Left kidney (tissue), 2 donors: ENCODE results near the gene GALK2. TPM values are rescaled to one million over a fixed set of nuclear protein-coding genes. Genes with fewer than 3 reads are reported as not detected.
"Not testable (repeated sequence)": the region's sequence is repeated elsewhere in the genome, so short reads cannot be mapped to it uniquely, and the experiment has no call there.

Experiments used
- DNase-seq: peaks from one replicate; pipeline ENCODE4 v3.0.0-alpha.2; 2013
- polyA plus RNA-seq: library from polyadenylated mRNA; unstranded; fragments of 120-200 nt; gene quantifications from one replicate; pipeline ENCODE4 v1.2.1, GENCODE V29; 2013; ENCODE audit not compliant: insufficient read length

Gene GALK2
- polyA plus RNA-seq, 1 donor, result 31.5 TPM

DNA sequence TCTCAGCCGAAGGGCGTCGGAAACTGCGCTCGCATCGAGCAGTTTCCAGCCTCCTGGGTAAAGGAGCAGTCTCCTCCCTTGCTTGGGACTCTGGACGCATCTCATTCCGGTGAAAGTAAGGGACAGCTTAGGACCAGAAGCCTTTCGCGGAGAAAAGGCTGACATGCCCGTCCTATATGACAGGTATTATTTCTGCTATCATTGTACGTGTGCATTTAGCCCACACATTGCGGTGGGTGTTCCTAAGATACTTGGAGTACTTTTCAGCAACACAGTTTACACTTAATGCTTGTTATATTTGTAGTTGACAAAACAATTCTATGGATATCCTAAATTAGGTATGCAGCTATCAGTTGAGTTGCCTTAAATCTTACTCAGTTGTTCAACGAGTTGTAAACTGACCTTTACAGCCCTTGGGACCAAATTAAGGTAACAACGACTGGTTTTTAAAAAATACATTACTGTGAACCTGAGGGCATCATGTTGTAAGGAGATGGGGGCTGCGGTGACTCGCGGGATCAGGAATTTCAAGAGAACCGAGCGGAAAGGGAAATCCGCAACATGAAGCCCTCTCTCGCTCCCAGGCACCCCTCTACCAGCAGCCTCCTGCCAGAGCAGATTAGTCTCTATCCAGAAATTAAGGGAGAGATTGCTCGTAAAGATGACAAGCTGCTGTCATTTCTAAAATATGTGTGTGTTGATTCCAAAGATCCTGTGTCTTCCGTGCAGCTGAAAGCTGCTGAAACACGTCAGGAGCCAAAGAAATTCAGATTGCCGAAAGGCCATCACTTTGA is 14.0 kb upstream of the GALK2 start:
- DNase-seq, result no peak

DNA sequence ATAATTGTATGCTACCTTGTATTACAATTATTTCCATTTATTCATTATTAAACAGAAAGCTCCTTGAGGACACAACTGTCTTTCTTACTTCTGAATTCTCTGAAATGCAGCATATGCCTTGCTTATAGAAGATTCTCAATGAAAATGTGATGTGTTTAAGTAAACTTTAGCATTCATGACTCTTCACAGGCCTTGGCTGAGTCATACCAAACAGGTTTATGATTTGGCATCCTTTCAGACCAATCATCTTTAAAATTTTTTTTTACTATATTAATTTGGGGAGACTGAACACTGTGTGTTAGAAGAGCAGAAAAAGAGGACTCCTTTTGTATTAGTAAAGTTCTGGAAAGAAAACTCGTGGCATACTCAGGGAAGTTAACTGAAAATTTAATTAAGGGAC is 6.4 kb upstream of the GALK2 start:
- DNase-seq, result no peak

DNA sequence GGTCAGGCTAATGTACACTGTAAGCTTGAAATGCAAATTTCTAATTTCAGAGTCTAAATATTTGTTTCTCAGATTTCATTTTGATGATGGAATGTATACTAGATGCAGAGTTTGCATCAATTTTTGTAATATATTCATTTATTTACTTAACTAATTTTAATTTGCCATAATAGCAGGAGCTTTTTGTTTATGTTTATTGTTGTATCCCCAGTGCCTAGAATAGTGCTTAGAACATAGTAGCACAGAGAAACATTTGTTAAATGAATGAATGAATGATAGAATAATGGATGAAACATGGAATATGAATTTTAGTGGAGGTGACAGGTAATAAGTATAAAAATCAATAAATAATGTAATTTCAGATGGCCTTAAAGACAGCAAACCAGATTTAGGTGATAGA is 5.2 kb upstream of the GALK2 start:
- no peak for DNase-seq

DNA sequence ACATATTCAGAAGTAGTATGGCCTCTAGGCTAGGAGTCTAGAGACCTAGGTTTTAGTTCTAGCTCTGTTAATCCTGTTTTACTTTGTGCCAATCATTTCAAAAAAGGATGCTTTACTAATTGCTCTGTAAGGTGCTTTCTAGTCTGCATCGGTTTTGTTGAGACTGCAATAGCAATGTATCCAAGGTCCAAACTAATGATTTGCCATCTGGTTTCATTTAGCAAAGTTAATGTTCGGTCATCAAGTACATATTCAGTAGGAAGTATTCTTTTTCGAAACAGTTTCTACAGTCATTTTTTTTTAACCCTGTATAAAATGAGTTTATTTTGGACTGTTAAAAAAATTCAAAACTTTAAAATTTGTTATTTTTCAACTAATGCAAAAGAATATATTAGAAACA is 2.0 kb upstream of the GALK2 start:
- DNase-seq, result no peak

DNA sequence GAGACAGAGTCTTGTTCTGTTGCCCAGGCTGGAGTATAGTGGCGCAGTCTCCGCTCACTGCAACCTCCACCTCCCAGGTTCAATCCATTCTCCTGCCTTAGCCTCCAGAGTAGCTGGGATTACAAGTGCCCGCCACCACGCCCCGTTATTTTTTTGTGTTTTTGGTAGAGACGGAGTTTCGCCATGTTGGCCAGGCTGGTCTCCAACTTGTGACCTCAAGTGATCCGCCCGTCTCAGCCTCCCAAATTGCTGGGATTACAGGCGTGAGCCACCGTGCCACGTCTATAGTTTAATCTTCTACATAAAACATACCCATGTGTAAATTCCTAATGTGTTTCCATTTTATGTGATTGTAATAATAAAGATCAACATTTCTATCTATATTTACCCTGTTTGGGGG is 1.7 kb downstream of the GALK2 start:
- no peak for DNase-seq

DNA sequence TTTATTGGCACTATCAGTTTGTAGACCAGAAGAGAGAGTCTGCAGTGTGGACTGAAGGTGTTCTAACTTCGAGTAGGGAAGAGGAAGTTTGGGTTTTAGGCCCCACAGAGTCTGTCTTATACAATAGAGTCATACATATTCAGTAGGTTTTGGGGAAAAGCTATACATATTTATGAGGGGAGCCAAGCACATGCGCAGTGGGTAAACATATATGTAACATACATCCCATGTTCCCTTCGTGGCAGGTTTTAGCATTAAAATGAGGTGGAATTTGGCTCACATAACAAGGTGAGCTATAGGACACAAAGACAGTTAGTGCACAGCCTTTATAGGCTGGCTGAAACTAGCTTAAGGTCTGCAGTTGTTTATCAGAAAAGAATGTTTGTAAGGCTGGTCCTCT is 4.9 kb downstream of the GALK2 start:
- no peak for DNase-seq

DNA sequence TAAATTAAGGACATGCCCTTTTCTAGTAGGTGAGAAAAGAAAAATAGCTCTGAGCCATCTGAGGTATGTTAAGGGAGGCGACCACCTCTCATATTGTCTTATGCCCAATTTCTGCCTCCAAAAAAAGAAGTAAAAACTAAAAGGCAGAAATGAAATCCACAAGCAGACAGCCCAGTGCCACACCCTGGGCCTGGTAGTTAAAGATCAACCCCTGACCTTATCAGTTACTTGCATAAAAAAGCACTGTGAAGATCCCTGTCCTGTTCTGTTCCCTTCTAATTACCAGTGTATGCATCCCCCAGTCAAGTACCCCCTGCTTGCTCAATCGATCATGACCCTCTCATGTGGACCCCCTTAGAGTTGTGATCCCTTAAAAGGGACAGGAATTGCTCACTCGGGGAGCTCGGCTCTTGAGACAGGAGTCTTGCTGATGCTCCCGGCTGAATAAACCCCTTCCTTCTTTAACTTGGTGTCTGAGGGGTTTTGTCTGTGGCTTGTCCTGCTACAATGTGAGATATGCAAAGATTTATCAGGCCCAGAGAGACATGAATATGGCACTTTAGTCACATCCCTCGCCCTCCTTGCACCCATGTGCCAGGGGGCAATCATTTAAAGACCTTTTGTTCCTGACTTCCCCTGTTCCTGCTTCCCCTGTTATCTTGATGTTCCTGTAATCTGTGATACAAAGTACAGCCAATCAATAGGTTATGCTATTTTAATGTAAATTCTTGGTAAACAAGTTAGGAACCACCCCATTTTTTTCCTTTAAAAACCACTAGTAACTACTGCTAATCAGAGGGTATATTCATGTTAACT is 5.7 kb downstream of the GALK2 start:
- DNase-seq, result not testable (repeated sequence)

DNA sequence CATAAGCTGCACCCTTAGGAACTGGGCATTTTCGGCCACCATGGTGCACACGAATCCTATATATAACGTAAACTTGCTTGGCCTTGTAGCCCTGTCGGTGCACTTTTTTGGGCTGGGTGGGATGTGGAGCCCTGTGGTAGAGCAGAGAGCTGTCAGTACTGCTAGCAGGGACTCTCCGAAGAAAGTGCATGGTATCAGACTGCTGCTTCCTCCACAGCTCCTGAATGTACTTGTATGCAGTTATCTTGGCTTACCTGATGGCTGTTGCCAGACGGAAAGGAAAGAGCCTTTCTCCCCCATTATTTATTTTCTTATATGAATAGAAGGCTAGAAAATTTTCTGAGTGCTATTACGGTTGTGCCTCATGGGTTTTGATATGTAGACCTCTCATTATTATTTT is 8.4 kb downstream of the GALK2 start:
- no peak for DNase-seq

DNA sequence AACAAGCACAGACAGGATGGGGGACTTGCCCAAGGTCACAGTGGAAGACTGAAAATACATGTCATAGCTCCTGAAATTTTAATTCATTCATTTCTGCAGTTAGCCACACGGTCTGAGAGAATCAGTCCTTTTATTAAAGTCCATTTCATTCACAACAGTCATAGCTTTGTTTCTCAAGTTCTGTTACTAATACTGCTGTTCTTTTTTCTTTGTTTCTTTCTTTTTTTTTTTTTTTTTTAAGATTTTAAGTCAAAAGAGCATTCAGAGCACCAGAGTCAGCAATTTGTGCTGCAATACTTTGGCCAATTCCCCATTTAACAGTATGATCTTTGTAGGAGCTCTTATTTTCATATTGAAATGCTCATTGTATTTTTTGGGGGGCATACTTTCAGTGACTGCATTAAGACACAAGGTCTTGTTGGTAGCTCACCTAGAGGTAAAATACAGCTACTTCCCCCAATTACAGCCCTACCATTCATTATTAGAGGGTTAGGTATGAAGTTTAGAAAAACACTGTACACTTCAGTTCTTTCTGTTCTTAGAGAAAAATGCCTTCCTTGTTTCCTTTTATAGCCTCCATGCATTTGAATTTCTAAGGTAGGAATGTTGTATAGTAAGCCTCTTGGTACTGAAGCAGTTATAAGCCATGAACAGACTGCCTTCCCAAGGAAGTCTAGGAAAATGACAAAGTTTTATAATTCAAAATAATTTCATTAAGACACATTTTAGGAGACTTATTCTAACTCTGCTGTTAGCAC is 9.6 kb downstream of the GALK2 start:
- no peak for DNase-seq

DNA sequence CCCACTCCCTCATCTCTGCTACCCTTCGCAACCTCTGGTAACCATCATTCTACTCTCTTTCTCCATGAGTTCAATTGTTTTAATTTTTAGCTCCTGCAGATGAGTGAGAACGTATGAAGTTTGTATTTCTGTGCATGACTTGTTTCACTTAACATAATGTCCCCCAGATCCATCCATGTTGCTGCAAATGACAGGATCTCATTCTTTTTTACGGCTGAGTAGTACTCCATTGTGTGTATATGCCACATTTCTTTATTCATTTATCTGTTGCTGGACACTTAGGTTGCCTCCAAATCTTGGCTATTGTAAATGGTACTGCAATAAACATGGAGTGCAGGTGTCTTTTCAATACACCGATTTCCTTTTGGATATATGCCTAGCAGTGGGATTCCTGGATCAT is 12.1 kb downstream of the GALK2 start:
- no peak for DNase-seq

DNA sequence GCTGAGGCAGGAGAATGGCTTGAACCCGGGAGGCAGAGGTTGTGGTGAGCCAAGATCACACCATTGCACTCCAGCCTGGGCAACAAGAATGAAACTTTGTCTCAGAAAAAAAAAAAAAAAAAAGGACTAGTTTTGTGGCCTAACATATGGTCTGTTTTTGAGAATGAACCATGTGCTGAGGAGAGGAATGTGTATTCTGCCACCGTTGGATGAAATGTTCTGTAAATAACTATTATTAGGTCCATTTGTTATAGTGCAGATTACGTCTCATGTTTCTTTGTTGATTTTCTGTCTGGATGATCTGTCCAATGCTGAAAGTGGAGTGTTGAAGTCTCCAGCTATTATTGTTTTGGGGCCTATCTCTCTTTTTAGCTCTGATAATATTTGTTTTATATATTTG is 13.7 kb downstream of the GALK2 start:
- DNase-seq, result not testable (repeated sequence)

DNA sequence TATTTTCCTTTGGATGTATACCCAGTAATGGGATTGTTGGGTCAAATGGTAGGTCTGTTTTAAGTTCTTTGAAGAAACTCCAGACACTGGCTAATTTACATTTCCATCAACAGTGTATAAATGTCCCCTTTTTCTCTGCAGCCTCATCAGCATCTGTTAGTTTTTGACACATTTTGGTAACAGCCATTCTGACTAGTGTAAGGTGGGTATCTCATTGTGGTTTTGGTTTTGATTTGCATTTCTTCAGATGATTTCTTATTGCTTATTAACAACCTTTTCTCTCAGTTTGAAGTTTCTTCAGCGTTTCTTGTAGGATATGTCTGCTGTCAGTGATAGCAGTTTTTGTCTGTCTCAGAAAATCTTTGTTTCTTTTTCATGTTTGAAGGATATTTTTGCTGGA is 15.4 kb downstream of the GALK2 start:
- no peak for DNase-seq

DNA sequence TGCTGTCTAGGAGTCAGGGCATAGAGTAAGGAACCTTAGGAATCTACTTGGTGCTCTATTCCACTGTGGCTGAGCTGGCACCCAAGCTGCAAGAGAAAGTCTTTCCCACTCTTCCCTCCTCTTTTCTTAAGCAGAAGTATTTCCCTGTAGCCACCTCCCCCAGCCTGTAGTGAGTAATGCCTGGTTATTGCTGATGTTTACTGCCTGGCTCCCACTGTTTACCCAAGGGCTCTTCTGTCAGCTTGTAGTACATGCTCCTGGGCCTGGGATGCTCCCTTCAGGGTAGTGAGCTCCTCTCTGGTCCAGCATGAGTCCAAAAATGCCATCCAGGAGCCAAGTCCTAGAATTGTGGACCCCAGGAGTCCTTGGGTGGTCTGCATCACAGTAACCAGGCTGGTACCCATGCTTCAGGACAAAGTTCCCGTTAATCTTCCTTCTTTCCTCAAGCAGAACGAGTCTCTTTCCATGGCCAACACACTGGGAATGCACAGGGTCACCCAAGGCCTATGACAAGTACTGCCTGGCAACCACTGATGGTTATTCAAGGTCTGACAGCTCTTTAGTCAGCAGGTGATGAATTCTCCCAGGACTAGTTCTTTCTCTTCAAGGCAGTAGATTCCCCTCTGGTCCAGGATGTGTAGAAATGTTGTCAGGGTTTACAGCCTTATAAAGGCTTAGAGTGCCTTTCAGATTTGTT is 17.6 kb downstream of the GALK2 start:
- DNase-seq, result no peak

DNA sequence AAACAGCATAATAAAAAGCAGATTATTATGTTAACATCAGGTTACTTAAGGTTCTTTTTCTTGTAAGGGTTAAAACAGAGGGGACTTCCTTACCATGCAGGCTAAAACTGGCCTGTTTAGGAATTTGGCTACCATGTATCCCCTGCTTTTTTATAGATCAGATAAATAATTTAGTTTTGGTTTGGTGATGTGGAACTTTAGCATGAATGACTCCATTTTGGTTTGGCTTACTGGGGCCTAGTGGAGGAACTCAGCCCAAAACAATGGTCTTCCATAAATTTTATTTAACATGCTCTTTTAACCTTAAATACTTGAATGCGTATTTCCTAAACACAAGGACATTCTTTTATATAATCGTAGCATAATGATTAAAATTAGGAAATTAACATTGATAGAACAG is 18.9 kb downstream of the GALK2 start:
- DNase-seq, result no peak

DNA sequence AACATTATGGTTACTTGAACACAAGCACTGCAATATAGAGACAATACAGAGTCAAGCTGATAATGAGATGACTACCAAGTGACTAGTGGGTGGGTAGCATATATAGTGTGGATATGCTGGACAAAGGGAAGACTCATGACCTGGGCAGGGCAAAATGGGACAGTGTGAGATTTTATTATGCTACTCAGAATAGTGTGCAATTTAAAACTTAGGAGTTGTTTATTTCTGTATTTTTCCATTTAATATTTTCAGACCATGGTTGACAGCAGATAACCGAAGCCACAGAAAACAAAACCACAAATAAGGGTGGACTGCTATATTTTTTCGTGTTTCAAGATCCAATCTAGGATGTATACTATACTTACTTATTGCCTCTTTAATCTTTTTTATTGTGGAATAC is 19.6 kb downstream of the GALK2 start:
- no peak for DNase-seq

DNA sequence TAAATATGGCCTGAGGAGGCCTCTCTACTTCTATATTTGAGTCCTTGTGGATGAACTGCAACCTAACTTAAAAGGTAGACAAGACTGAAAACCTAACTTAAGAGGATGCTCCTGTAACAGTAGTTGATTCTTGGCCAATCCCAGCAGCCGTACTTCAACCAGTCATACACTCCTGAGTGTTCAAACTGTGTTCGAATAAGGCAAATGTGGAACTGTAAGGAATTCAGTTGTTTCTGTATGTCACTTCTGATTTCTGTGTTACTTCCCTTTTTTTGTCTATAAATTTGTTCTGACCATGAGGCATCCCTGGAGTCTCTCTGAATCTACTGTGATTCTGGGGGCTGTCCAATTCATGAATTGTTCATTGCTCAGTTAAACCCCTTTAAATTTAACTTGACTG is 20.5 kb downstream of the GALK2 start:
- DNase-seq, result no peak

DNA sequence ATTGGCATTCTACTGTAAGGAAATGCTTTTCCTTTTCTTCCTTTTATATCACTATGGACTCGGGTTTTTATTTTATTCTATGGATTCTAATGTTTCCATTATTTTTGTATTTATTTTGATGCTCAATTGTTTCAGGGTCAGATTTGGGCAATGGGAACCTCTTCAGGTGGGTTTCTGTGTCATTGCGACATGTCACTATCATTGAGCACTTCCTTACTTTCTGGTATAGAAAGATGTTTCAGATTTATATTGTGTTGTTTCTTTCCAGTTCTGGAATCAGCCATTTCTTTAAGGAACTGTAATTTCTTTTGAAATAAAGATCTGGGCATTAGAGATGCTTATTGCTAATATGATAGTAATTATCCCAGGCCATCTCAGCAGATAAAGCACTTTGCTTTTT is 21.8 kb downstream of the GALK2 start:
- DNase-seq, result no peak

DNA sequence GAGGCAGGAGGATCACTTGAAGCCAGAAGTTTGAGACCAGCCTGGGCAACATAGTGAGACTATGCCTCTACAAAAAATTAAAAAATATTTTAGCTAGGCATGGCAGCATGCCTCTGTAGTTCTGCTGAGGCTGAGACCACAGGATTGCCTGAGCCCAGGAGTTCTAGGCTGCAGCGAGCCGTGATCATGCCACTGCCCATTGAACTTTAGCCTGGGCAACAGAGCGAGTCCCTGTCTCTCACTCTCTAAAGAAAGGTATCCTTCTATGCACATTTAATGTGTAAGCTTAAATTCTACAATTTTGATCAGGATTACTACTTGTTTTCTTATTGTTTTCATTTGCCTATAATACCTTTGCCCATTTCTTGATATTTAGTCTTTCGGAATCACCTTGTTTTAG is 26.8 kb downstream of the GALK2 start:
- DNase-seq, result no peak

DNA sequence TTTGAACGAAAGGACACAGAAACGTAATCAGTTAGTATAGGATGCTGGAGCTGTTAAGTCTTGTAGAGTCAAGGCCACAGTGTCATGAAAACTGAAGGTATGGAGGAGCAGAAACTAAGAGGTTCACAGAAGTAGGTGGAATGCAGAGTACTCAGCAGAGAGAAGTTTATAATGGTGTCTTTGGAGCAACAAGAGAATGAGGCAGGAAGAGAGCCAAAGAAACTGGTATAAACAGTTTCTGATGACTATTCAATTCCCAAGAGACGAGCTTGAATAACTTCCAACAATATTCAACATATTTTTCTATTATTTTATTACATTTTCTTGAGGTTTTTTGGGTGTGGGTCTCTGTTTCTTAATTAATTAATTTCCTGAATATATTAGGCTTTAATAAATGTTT is 29.6 kb downstream of the GALK2 start:
- DNase-seq, result no peak

DNA sequence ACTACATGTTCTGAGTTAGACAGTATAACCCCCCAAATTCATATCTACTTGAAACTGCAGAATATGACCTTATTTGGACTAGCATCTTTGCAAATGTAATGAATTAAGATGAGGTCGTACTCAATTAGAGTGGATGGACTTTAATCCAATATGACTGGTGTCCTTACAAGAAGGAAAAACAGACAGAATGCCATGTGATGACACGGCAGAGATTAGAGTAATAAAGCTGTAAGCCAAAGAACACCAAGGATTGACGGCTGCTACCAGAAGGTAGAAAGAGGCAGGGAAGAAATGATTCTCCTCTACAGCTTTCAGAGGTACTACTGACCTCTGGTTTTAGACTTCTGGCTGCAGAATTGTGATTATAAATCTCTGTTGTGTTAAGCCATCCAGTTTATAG is 30.3 kb downstream of the GALK2 start:
- no peak for DNase-seq

DNA sequence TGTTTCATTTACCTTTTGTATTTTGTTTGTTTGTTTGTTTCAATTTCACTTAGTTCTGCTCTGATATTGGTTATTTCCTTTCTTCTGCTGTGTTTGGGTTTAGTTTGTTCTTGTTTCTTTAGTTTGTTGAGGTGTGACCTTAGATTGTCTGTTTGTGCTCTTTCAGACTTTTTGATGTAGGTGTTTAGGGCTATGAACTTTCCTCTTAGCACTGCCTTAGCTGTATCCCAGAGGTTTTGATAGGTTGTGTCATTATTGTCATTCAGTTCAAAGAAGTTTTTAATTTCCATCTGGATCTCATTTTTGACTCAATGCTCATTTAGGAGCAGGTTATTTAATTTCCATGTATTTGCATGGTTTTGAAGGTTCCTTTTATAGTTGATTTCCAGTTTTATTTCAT is 38.1 kb downstream of the GALK2 start:
- DNase-seq, result not testable (repeated sequence)

DNA sequence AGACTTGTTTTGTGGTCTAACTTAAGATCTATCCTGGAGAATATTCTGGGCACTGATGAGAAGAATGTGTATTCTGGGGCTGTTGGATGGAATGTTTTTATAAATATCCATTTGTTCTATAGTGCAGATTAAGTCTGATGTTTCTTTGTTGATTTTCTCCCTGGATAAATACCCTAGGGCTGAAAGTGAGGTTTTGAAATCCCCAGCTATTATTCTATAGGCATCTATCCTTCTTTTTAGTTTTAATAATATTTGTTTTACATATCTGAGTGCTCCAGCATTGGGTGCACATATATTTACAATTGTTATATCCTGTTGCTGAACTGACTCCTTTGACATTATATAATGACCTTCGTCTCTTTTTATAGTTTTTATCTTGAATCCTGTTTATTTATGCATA is 42.9 kb downstream of the GALK2 start:
- DNase-seq, result no peak
